ENCODE data around the gene UBE3B.
"Not testable (repeated sequence)": the region's sequence is repeated elsewhere in the genome, so short reads cannot be mapped to it uniquely, and the experiment has no call there.

The UBE3B gene

GRCh38 chr12:109477185-109477962 is at the start of gene UBE3B, which contains the start of gene KCTD10:
Gene UBE3B, plus strand, starts transcription at chr12:109477634. Its CDS starts 5,918 bp downstream, at chr12:109483552.
Gene KCTD10, minus strand, starts transcription at chr12:109477300. Its CDS starts 38 bp downstream, at chr12:109477262.
- peak; percentile 67 for DNase-seq (ENCODE audit: low read depth, low spot score)

- peak; percentile 57 for DNase-seq (ENCODE audit: low read depth, low spot score)
Measured at GRCh38 chr12:109428037-109428629, 49.3 kb upstream of the UBE3B start.

GRCh38 chr12:109428804-109429203 is 48.6 kb upstream of the UBE3B start:
- DNase-seq (ENCODE audit: low read depth, low spot score), result not testable (repeated sequence)

GRCh38 chr12:109430244-109430643 is 47.2 kb upstream of the UBE3B start:
- DNase-seq (ENCODE audit: low read depth, low spot score), result no peak

- DNase-seq (ENCODE audit: low read depth, low spot score), result no peak
Measured at GRCh38 chr12:109432431-109432830, 45.0 kb upstream of the UBE3B start.

GRCh38 chr12:109432842-109433304 is 44.6 kb upstream of the UBE3B start:
- DNase-seq (ENCODE audit: low read depth, low spot score), result peak; percentile 51

- no peak for DNase-seq (ENCODE audit: low read depth, low spot score)
Measured at GRCh38 chr12:109433618-109434017, 43.8 kb upstream of the UBE3B start.

- DNase-seq (ENCODE audit: low read depth, low spot score), result no peak
Measured at GRCh38 chr12:109434582-109434981, 42.9 kb upstream of the UBE3B start.

GRCh38 chr12:109435428-109436187 is 41.8 kb upstream of the UBE3B start:
- DNase-seq (ENCODE audit: low read depth, low spot score), result no peak

GRCh38 chr12:109436188-109436560 is 41.3 kb upstream of the UBE3B start:
- no peak for DNase-seq (ENCODE audit: low read depth, low spot score)

- DNase-seq (ENCODE audit: low read depth, low spot score), result no peak
Measured at GRCh38 chr12:109439181-109439580, 38.3 kb upstream of the UBE3B start.

GRCh38 chr12:109439951-109440350 is 37.5 kb upstream of the UBE3B start:
- not testable (repeated sequence) for DNase-seq (ENCODE audit: low read depth, low spot score)

- DNase-seq (ENCODE audit: low read depth, low spot score), result no peak
Measured at GRCh38 chr12:109440851-109441490, 36.5 kb upstream of the UBE3B start.

- no peak for DNase-seq (ENCODE audit: low read depth, low spot score)
Measured at GRCh38 chr12:109443794-109444193, 33.6 kb upstream of the UBE3B start.

GRCh38 chr12:109444259-109444658 is 33.2 kb upstream of the UBE3B start:
- DNase-seq (ENCODE audit: low read depth, low spot score), result no peak

- DNase-seq (ENCODE audit: low read depth, low spot score), result no peak
Measured at GRCh38 chr12:109445191-109445609, 32.2 kb upstream of the UBE3B start.

- DNase-seq (ENCODE audit: low read depth, low spot score), result no peak
Measured at GRCh38 chr12:109446869-109447268, 30.6 kb upstream of the UBE3B start.

GRCh38 chr12:109447482-109447881 is 30.0 kb upstream of the UBE3B start:
- no peak for DNase-seq (ENCODE audit: low read depth, low spot score)

GRCh38 chr12:109448272-109448671 is 29.2 kb upstream of the UBE3B start:
- DNase-seq (ENCODE audit: low read depth, low spot score), result no peak

- no peak for DNase-seq (ENCODE audit: low read depth, low spot score)
Measured at GRCh38 chr12:109448707-109449390, 28.6 kb upstream of the UBE3B start.

Measured in activated CD4-positive, CD25-positive, alpha-beta regulatory T cell treated with anti-CD3 and anti-CD28 coated beads, Interleukin-2, amount 50 U/mL, for 16 hours (primary cell).